Panc1 (cell line): Measurements from ENCODE around the gene KAT2A.

Experiments used
- POLR2AphosphoS5 ChIP-seq: IDR thresholded peaks from 2 replicates; pipeline ENCODE4 v1.6.1; 2012; ENCODE audit warnings: mild to moderate bottlenecking, low read depth, low read length, moderate library complexity
- SIN3A ChIP-seq: IDR thresholded peaks from 2 replicates; pipeline ENCODE4 v1.6.1; 2012; ENCODE audit warnings: low read depth, mild to moderate bottlenecking, low read length, moderate library complexity, borderline replicate concordance; ENCODE audit not compliant: insufficient read depth
- TF ChIP-seq, protein P1 (sequence below): fragments of 450-650 bp; IDR thresholded peaks from 2 replicates; pipeline ENCODE4 v1.5.1; 2017; ENCODE audit warnings: mild to moderate bottlenecking
- TF ChIP-seq, protein P2 (sequence below), 2 experiments: IDR thresholded peaks; 2 replicates each; pipeline ENCODE4 v1.6.1; 2011 to 2012; ENCODE audit warnings: low read depth in 2 of 2, control low read depth in 1 of 2, low read length in 1 of 2, mild to moderate bottlenecking in 1 of 2, moderate library complexity in 1 of 2; ENCODE audit not compliant: insufficient read depth in 1 of 2

DNA sequence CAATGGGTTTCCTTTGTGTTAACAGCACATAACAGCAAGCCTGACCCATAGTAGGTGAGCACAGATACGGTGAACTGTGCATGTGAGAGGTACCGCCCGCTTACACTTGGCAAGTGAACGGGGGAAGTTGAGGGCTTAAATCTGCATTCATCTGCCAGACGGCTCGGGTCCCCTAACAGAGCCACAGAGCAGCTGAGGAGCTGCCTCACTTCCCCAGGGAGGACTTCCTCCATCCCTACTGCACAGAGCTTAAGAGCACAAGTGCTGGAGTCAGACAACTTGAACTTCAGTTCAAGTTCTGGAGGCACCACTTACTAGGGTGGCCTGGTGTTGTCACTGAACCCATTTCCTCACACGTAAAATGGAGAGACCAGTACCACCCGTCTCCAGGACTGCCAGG lies 20.2 kb upstream of the KAT2A start:
- TF ChIP-seq, protein P1, sequence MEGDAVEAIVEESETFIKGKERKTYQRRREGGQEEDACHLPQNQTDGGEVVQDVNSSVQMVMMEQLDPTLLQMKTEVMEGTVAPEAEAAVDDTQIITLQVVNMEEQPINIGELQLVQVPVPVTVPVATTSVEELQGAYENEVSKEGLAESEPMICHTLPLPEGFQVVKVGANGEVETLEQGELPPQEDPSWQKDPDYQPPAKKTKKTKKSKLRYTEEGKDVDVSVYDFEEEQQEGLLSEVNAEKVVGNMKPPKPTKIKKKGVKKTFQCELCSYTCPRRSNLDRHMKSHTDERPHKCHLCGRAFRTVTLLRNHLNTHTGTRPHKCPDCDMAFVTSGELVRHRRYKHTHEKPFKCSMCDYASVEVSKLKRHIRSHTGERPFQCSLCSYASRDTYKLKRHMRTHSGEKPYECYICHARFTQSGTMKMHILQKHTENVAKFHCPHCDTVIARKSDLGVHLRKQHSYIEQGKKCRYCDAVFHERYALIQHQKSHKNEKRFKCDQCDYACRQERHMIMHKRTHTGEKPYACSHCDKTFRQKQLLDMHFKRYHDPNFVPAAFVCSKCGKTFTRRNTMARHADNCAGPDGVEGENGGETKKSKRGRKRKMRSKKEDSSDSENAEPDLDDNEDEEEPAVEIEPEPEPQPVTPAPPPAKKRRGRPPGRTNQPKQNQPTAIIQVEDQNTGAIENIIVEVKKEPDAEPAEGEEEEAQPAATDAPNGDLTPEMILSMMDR = no peak
- TF ChIP-seq POLR2AphosphoS5 = no peak
- TF ChIP-seq, protein P2, sequence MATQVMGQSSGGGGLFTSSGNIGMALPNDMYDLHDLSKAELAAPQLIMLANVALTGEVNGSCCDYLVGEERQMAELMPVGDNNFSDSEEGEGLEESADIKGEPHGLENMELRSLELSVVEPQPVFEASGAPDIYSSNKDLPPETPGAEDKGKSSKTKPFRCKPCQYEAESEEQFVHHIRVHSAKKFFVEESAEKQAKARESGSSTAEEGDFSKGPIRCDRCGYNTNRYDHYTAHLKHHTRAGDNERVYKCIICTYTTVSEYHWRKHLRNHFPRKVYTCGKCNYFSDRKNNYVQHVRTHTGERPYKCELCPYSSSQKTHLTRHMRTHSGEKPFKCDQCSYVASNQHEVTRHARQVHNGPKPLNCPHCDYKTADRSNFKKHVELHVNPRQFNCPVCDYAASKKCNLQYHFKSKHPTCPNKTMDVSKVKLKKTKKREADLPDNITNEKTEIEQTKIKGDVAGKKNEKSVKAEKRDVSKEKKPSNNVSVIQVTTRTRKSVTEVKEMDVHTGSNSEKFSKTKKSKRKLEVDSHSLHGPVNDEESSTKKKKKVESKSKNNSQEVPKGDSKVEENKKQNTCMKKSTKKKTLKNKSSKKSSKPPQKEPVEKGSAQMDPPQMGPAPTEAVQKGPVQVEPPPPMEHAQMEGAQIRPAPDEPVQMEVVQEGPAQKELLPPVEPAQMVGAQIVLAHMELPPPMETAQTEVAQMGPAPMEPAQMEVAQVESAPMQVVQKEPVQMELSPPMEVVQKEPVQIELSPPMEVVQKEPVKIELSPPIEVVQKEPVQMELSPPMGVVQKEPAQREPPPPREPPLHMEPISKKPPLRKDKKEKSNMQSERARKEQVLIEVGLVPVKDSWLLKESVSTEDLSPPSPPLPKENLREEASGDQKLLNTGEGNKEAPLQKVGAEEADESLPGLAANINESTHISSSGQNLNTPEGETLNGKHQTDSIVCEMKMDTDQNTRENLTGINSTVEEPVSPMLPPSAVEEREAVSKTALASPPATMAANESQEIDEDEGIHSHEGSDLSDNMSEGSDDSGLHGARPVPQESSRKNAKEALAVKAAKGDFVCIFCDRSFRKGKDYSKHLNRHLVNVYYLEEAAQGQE (IDR thresholded peaks at IDR 0.05; ENCODE audit: insufficient read depth in 1 of 2, low read depth in 2 of 2, low read length in 1 of 2) = no peak
- TF ChIP-seq SIN3A = no peak
